Thoracic aorta (tissue), 2 donors: ENCODE data around the gene TLN1. TPM values are rescaled to one million over a fixed set of nuclear protein-coding genes. Genes with fewer than 3 reads are reported as not detected.

ENCODE experiments used
- ATAC-seq: fragments of 150-250 bp; one replicate; pipeline ENCODE4 v1.8.0; 2017; ENCODE audit warnings: low read depth; ENCODE audit not compliant: insufficient number of reproducible peaks, low FRiP score
- DNase-seq: peaks from one replicate; pipeline ENCODE4 v3.0.0-alpha.2; 2020; ENCODE audit warnings: low spot score
- H3K27ac ChIP-seq, 2 donors: fragments of 200-600 bp; sonication (generic); 1 replicate in 1 of 2; 2 replicates in 1 of 2; pipeline ENCODE4 v1.5.1; 2016; ENCODE audit warnings: mild to moderate bottlenecking in 2 of 2, moderate library complexity in 2 of 2
- H3K27me3 ChIP-seq: fragments of 200-600 bp; sonication (generic); replicated peaks from 2 replicates; pipeline ENCODE4 v1.6.0; 2016; ENCODE audit warnings: mild to moderate bottlenecking; ENCODE audit not compliant: insufficient read depth
- H3K36me3 ChIP-seq: fragments of 200-600 bp; sonication (generic); one replicate; pipeline ENCODE4 v1.5.1; 2016
- H3K4me1 ChIP-seq, 2 donors: fragments of 200-600 bp; sonication (generic); 1 replicate in 1 of 2; 2 replicates in 1 of 2; pipeline versions ENCODE4 v1.5.1 to v1.6.0; 2016; ENCODE audit warnings: low read depth in 2 of 2, mild to moderate bottlenecking in 1 of 2; ENCODE audit not compliant: control insufficient read depth in 1 of 2
- H3K4me3 ChIP-seq: fragments of 200-600 bp; sonication (generic); 2 replicates; pipeline ENCODE4 v1.5.1; 2016; ENCODE audit warnings: mild to moderate bottlenecking
- H3K9me3 ChIP-seq: fragments of 200-600 bp; sonication (generic); 2 replicates; pipeline ENCODE4 v1.5.1; 2016
- CTCF ChIP-seq: fragments of 200-600 bp; sonication (generic); IDR thresholded peaks from one replicate; pipeline ENCODE4 v1.5.1; 2019; ENCODE audit warnings: antibody characterized with exemption
- total RNA-seq, 2 donors: library from RNA; depleted of rRNA; stranded (reverse); fragments of >200 nt; gene quantifications; one replicate each; pipeline versions ENCODE4 v1.1.0 to v1.2.3, GENCODE V29; 2016

Gene TLN1
- total RNA-seq, 2 donors from 2014 or later = 889 to 1,019 TPM

- no peak for ATAC-seq
- peaks cover 11 to 31% of the 10 kb centered on the region in 2 donors for H3K4me1 ChIP-seq
- no peaks in the 10 kb centered on the region for H3K27me3 ChIP-seq
- TF ChIP-seq CTCF = no peak
- H3K27ac ChIP-seq = peak overlapping the region in 1 of 2 donors; percentile 13
- no peak overlapping the region for H3K4me3 ChIP-seq
- no peaks in the 10 kb centered on the region for H3K9me3 ChIP-seq
- no peak for DNase-seq
- H3K36me3 ChIP-seq = peaks cover 70% of the 10 kb centered on the region
These were observed 8.6 kb downstream of the TLN1 start for GRCh38 chr9:35723426-35723825.

- no peak overlapping the region for H3K4me3 ChIP-seq
- H3K27me3 ChIP-seq = no peaks in the 10 kb centered on the region
- no peak for DNase-seq
- no peak for TF ChIP-seq CTCF
- H3K27ac ChIP-seq = no peak overlapping the region
- peaks cover 0 to 13% of the 10 kb centered on the region in 2 donors for H3K4me1 ChIP-seq
- no peaks in the 10 kb centered on the region for H3K9me3 ChIP-seq
- no peak for ATAC-seq
- H3K36me3 ChIP-seq = peaks cover 94% of the 10 kb centered on the region
These were observed 12.4 kb downstream of the TLN1 start for GRCh38 chr9:35719546-35719945.

- H3K4me1 ChIP-seq = peaks cover 0 to 13% of the 10 kb centered on the region in 2 donors
- no peak for ATAC-seq
- H3K27me3 ChIP-seq = no peaks in the 10 kb centered on the region
- peaks cover 94% of the 10 kb centered on the region for H3K36me3 ChIP-seq
- TF ChIP-seq CTCF = no peak
- no peak for DNase-seq
- no peak overlapping the region for H3K4me3 ChIP-seq
- H3K9me3 ChIP-seq = no peaks in the 10 kb centered on the region
- H3K27ac ChIP-seq = no peak overlapping the region
These were observed 13.1 kb downstream of the TLN1 start for GRCh38 chr9:35718721-35719511.

- Histone ChIP-seq H3K4me1 (peaks cover 0 to 13% of the 10 kb centered on the region in 2 donors), H3K27me3 (no peaks in the 10 kb centered on the region), H3K9me3 (no peaks in the 10 kb centered on the region), H3K36me3 (peaks cover 96% of the 10 kb centered on the region), H3K27ac (peak overlapping the region in 1 of 2 donors; percentile 61), H3K4me3 (no peak overlapping the region)
- ATAC-seq (no peak), DNase-seq (no peak)
- no peak for TF ChIP-seq CTCF
These were observed 14.7 kb downstream of the TLN1 start for GRCh38 chr9:35717132-35717870.

GRCh38 chr9:35716230-35716629 lies 15.8 kb downstream of the TLN1 start:
- Histone ChIP-seq H3K27me3 (no peaks in the 10 kb centered on the region), H3K9me3 (no peaks in the 10 kb centered on the region), H3K27ac (peak overlapping the region; percentile 69 to 72), H3K4me3 (no peak overlapping the region), H3K4me1 (peaks cover 0 to 13% of the 10 kb centered on the region in 2 donors), H3K36me3 (peaks cover 96% of the 10 kb centered on the region)
- peak; percentile 33 for TF ChIP-seq CTCF
- no peak for DNase-seq
- peak; percentile 49 for ATAC-seq
